HG02870 (cell line): Measurements from ENCODE around the gene KCNJ6.

ENCODE experiments used
- ATAC-seq: cut with Tn5 transposase; IDR thresholded peaks from one replicate; pipeline ENCODE4 v1.9.1; 2021; ENCODE audit warnings: mild to moderate bottlenecking, moderate library complexity; ENCODE audit not compliant: unreplicated experiment

KCNJ6 gene

DNA sequence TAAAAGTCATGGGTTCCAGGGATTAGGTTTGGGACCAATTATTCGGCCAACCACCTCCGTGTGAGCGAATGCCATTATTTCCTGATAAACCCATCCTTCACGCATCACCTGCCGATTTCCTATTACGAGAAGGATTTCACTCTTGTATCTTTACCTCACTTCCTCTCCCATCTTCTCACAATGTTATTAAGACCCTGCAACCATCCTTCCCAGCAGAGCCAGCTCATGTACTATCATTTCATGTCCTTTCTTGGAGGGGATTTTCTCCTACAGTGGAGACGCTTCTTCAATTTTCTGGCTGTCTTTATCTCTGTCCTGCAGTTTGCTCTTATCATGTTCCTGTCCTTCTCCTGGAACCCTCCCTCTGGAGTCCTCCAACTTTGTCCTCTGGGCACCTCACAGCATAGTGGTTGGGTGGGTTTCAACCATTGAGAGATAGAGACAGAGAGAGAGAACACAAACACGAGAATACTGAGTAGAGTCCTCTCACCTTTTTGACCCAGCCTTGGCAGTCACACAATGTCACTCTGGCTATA is 357.5 kb downstream of the KCNJ6 start:
- ATAC-seq, result no peak
